Neural cell (in vitro differentiated cells): Measurements from ENCODE around the gene GALP.

Experiments
- EP300 ChIP-seq: fragments of 450-650 bp; conservative IDR thresholded peaks from 2 replicates; pipeline ENCODE4 v1.6.1; 2014; ENCODE audit warnings: antibody characterized with exemption, mild to moderate bottlenecking, moderate library complexity; ENCODE audit not compliant: poor library complexity, severe bottlenecking
- EZH2 ChIP-seq: fragments of 200-600, 300-800 bp; shearing (Covaris generic), sonication (generic); IDR thresholded peaks from 2 replicates; pipeline ENCODE4 v1.6.1; 2014; ENCODE audit warnings: antibody characterized with exemption, low read length, borderline replicate concordance, mild to moderate bottlenecking; ENCODE audit not compliant: insufficient read depth, poor library complexity, severe bottlenecking
- MXI1 ChIP-seq: fragments of 450-650 bp; conservative IDR thresholded peaks from 2 replicates; pipeline ENCODE4 v1.6.1; 2014; ENCODE audit warnings: antibody characterized with exemption, mild to moderate bottlenecking; ENCODE audit not compliant: poor library complexity, severe bottlenecking
- POLR2AphosphoS5 ChIP-seq: IDR thresholded peaks from 2 replicates; pipeline ENCODE4 v1.6.1; 2012
- RAD21 ChIP-seq: fragments of 450-650 bp; conservative IDR thresholded peaks from 2 replicates; pipeline ENCODE4 v1.6.1; 2014; ENCODE audit warnings: antibody characterized with exemption, mild to moderate bottlenecking, moderate library complexity
- SMC3 ChIP-seq: fragments of 450-650 bp; conservative IDR thresholded peaks from 2 replicates; pipeline ENCODE4 v1.6.1; 2014; ENCODE audit warnings: antibody characterized with exemption, mild to moderate bottlenecking, moderate library complexity; ENCODE audit not compliant: poor library complexity
- TAF1 ChIP-seq: IDR thresholded peaks from 2 replicates; pipeline ENCODE4 v1.6.1; 2012; ENCODE audit warnings: low read depth
- TF ChIP-seq, protein P1 (sequence below): fragments of 450-650 bp; IDR thresholded peaks from 2 replicates; pipeline ENCODE4 v1.5.1; 2014; ENCODE audit warnings: antibody characterized with exemption, mild to moderate bottlenecking, moderate library complexity; ENCODE audit not compliant: poor library complexity, severe bottlenecking
- TF ChIP-seq, protein P2 (sequence below): IDR thresholded peaks from 2 replicates; pipeline ENCODE4 v1.6.1; 2012; ENCODE audit warnings: borderline replicate concordance

DNA sequence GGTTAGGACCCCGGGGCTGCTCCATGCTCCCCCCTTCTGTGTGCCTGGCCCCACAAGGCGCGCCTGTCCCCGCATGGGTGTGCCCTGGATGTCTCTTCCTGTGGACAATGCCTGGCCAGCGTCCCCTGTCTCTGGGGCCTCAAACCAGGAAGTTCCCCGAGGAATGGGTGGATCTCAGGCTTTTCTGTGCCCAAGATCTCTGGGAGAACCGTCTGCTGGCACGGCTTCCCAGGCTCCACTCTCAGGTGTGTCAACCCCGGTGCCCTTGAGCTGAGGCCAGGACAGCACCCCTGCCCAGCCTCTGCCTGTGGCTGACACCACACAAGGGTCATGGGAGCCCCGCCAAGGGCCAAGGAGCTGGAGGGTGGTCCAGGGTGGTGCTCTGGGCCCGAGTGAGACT, 19.0 kb upstream of the GALP start:
- TF ChIP-seq, protein P1, sequence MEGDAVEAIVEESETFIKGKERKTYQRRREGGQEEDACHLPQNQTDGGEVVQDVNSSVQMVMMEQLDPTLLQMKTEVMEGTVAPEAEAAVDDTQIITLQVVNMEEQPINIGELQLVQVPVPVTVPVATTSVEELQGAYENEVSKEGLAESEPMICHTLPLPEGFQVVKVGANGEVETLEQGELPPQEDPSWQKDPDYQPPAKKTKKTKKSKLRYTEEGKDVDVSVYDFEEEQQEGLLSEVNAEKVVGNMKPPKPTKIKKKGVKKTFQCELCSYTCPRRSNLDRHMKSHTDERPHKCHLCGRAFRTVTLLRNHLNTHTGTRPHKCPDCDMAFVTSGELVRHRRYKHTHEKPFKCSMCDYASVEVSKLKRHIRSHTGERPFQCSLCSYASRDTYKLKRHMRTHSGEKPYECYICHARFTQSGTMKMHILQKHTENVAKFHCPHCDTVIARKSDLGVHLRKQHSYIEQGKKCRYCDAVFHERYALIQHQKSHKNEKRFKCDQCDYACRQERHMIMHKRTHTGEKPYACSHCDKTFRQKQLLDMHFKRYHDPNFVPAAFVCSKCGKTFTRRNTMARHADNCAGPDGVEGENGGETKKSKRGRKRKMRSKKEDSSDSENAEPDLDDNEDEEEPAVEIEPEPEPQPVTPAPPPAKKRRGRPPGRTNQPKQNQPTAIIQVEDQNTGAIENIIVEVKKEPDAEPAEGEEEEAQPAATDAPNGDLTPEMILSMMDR = no peak
- TF ChIP-seq EZH2 = no peak
- no peak for TF ChIP-seq EP300
- no peak for TF ChIP-seq RAD21
- TF ChIP-seq POLR2AphosphoS5 = no peak
- no peak for TF ChIP-seq MXI1
- TF ChIP-seq SMC3 = no peak
- TF ChIP-seq TAF1 = no peak
- TF ChIP-seq, protein P2, sequence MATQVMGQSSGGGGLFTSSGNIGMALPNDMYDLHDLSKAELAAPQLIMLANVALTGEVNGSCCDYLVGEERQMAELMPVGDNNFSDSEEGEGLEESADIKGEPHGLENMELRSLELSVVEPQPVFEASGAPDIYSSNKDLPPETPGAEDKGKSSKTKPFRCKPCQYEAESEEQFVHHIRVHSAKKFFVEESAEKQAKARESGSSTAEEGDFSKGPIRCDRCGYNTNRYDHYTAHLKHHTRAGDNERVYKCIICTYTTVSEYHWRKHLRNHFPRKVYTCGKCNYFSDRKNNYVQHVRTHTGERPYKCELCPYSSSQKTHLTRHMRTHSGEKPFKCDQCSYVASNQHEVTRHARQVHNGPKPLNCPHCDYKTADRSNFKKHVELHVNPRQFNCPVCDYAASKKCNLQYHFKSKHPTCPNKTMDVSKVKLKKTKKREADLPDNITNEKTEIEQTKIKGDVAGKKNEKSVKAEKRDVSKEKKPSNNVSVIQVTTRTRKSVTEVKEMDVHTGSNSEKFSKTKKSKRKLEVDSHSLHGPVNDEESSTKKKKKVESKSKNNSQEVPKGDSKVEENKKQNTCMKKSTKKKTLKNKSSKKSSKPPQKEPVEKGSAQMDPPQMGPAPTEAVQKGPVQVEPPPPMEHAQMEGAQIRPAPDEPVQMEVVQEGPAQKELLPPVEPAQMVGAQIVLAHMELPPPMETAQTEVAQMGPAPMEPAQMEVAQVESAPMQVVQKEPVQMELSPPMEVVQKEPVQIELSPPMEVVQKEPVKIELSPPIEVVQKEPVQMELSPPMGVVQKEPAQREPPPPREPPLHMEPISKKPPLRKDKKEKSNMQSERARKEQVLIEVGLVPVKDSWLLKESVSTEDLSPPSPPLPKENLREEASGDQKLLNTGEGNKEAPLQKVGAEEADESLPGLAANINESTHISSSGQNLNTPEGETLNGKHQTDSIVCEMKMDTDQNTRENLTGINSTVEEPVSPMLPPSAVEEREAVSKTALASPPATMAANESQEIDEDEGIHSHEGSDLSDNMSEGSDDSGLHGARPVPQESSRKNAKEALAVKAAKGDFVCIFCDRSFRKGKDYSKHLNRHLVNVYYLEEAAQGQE = no peak
